HL-60 (cell line): ENCODE data around the gene BAD.
A peak's percentile ranks its signal among the peaks of the same experiment; 100 is the strongest.

Experiments used
- GABPA ChIP-seq: IDR thresholded peaks from 2 replicates; pipeline ENCODE4 v1.6.1; 2012; ENCODE audit warnings: low read depth
- POLR2AphosphoS5 ChIP-seq: IDR thresholded peaks from 2 replicates; pipeline ENCODE4 v1.6.1; 2012; ENCODE audit warnings: low read depth
- SPI1 ChIP-seq: IDR thresholded peaks from 2 replicates; pipeline ENCODE4 v1.6.1; 2012; ENCODE audit warnings: low read depth, mild to moderate bottlenecking, borderline replicate concordance
- TF ChIP-seq, protein P1 (sequence below): IDR thresholded peaks from one replicate; pipeline ENCODE4 v1.5.1; 2011; ENCODE audit warnings: low read length, control low read depth, inconsistent platforms; ENCODE audit not compliant: insufficient read depth

DNA sequence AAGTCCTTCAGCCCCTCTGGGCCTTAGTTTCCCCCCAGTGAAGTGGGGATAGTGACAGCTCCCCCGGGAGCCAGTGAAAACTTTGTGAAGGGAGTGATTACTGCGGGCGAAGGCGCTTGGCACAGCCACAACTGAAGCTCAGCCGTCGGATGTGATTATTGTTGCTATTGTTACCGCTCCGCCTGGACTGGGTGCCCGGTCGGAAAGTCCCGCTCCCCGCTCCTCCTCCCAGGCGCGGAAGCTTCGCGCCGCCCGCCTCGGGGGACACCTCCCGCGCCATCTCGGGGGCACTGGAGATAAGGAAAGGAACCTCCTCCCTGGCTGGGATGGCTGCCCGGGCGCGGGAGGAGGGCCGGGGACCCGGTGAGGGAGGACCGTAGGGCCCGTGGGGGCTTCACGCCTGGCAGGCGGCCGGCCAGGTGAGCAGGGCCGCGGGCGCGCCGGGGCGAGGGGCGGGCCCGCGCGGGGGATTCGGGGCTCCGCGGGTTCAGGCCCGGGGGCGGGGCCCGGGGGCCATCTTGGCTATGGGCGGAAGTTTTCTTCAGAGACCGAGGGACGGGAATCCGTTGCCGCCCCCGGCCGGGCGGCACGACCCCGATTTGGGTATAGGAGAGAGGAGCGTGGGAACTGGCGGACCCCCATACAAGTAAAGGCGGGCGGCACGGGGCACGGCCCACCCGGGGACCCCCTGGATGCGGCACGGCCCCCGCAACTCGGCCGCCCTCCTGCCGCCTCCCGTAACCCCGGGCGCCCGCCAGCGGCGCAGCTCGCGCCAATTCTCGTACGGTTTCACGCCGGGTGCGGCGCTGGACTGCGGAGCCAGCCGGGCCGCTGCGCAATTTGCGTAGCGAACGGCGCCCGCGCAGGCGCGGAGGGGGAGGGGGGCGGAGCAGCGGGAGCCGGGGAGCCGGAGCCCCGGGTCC is 758 bp upstream of the BAD start, which contains the start of gene GPR137:
- TF ChIP-seq, protein P1, sequence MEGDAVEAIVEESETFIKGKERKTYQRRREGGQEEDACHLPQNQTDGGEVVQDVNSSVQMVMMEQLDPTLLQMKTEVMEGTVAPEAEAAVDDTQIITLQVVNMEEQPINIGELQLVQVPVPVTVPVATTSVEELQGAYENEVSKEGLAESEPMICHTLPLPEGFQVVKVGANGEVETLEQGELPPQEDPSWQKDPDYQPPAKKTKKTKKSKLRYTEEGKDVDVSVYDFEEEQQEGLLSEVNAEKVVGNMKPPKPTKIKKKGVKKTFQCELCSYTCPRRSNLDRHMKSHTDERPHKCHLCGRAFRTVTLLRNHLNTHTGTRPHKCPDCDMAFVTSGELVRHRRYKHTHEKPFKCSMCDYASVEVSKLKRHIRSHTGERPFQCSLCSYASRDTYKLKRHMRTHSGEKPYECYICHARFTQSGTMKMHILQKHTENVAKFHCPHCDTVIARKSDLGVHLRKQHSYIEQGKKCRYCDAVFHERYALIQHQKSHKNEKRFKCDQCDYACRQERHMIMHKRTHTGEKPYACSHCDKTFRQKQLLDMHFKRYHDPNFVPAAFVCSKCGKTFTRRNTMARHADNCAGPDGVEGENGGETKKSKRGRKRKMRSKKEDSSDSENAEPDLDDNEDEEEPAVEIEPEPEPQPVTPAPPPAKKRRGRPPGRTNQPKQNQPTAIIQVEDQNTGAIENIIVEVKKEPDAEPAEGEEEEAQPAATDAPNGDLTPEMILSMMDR = no peak
- TF ChIP-seq GABPA (no peak), POLR2AphosphoS5 (peak; percentile 13; the same call in 1 of the 2 replicates), SPI1 (no peak)
